KMS-11 (cell line): ENCODE data around the gene HTR1E.

Experiments used
- H2AFZ ChIP-seq: fragments of 200-600 bp; sonication (generic); 2 replicates; pipeline ENCODE4 v1.6.1; 2016; ENCODE audit warnings: antibody characterized with exemption, mixed run types, low read depth
- H3K27ac ChIP-seq: fragments of 200-600 bp; sonication (generic); 2 replicates; pipeline ENCODE4 v1.6.1; 2016; ENCODE audit warnings: mild to moderate bottlenecking, mixed run types
- H3K27me3 ChIP-seq: fragments of 200-600 bp; sonication (generic); 2 replicates; pipeline ENCODE4 v1.6.1; 2017; ENCODE audit warnings: mild to moderate bottlenecking, low read depth, mixed run types, moderate library complexity; ENCODE audit not compliant: insufficient read depth
- H3K36me3 ChIP-seq: fragments of 200-600 bp; sonication (generic); 2 replicates; pipeline ENCODE4 v1.6.1; 2017; ENCODE audit warnings: mild to moderate bottlenecking, mixed run types; ENCODE audit not compliant: insufficient read depth
- H3K4me1 ChIP-seq: fragments of 200-600 bp; sonication (generic); 2 replicates; pipeline ENCODE4 v1.6.1; 2016; ENCODE audit warnings: mild to moderate bottlenecking, low read depth, mixed run types; ENCODE audit not compliant: poor library complexity, severe bottlenecking
- H3K4me2 ChIP-seq: fragments of 200-600 bp; sonication (generic); 2 replicates; pipeline ENCODE4 v1.7.0; 2016; ENCODE audit warnings: mild to moderate bottlenecking, mixed run types
- H3K4me3 ChIP-seq: fragments of 200-600 bp; sonication (generic); IDR thresholded peaks from 2 replicates; pipeline ENCODE4 v1.6.1; 2017; ENCODE audit warnings: low read depth, low read length, mixed read lengths; ENCODE audit not compliant: insufficient read depth
- H3K79me2 ChIP-seq: fragments of 200-600 bp; sonication (generic); 2 replicates; pipeline ENCODE4 v1.6.1; 2016; ENCODE audit warnings: low read depth, mixed run types; ENCODE audit not compliant: insufficient read depth
- H3K9ac ChIP-seq: fragments of 200-600 bp; sonication (generic); 2 replicates; pipeline ENCODE4 v1.6.1; 2016; ENCODE audit warnings: mild to moderate bottlenecking, mixed run types
- H4K20me1 ChIP-seq: fragments of 200-600 bp; sonication (generic); 2 replicates; pipeline ENCODE4 v1.6.1; 2016; ENCODE audit warnings: mild to moderate bottlenecking, mixed run types; ENCODE audit not compliant: insufficient read depth
- TF ChIP-seq, protein P1 (sequence below): fragments of 200-600 bp; sonication (generic); conservative IDR thresholded peaks from 2 replicates; pipeline ENCODE4 v1.6.1; 2017; ENCODE audit warnings: low read depth, mild to moderate bottlenecking, antibody characterized with exemption, low read length, moderate library complexity, mixed read lengths

The HTR1E gene

GRCh38 chr6:86934365-86934764 lies 3.0 kb upstream of the HTR1E start:
- Histone ChIP-seq H3K4me1 (no peaks in the 10 kb centered on the region), H2AFZ (no peak overlapping the region), H3K79me2 (no peaks in the 10 kb centered on the region), H3K4me3 (no peak overlapping the region), H3K4me2 (no peak overlapping the region), H3K9ac (no peak overlapping the region), H3K36me3 (no peaks in the 10 kb centered on the region), H3K27me3 (no peaks in the 10 kb centered on the region), H4K20me1 (no peaks in the 10 kb centered on the region), H3K27ac (no peak overlapping the region)
- TF ChIP-seq, protein P1, sequence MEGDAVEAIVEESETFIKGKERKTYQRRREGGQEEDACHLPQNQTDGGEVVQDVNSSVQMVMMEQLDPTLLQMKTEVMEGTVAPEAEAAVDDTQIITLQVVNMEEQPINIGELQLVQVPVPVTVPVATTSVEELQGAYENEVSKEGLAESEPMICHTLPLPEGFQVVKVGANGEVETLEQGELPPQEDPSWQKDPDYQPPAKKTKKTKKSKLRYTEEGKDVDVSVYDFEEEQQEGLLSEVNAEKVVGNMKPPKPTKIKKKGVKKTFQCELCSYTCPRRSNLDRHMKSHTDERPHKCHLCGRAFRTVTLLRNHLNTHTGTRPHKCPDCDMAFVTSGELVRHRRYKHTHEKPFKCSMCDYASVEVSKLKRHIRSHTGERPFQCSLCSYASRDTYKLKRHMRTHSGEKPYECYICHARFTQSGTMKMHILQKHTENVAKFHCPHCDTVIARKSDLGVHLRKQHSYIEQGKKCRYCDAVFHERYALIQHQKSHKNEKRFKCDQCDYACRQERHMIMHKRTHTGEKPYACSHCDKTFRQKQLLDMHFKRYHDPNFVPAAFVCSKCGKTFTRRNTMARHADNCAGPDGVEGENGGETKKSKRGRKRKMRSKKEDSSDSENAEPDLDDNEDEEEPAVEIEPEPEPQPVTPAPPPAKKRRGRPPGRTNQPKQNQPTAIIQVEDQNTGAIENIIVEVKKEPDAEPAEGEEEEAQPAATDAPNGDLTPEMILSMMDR = no peak

GRCh38 chr6:86936834-86937218 lies 502 bp upstream of the HTR1E start:
- Histone ChIP-seq H3K4me3 (no peak overlapping the region), H4K20me1 (no peaks in the 10 kb centered on the region), H3K27me3 (no peaks in the 10 kb centered on the region), H2AFZ (no peak overlapping the region), H3K4me1 (no peaks in the 10 kb centered on the region), H3K4me2 (no peak overlapping the region), H3K9ac (no peak overlapping the region), H3K27ac (no peak overlapping the region), H3K79me2 (no peaks in the 10 kb centered on the region), H3K36me3 (no peaks in the 10 kb centered on the region)
- TF ChIP-seq, protein P1 = no peak

- Histone ChIP-seq H3K36me3 (no peaks in the 10 kb centered on the region), H3K27me3 (no peaks in the 10 kb centered on the region), H3K27ac (no peak overlapping the region), H3K4me3 (no peak overlapping the region), H3K9ac (no peak overlapping the region), H3K4me1 (no peaks in the 10 kb centered on the region), H3K4me2 (no peak overlapping the region), H2AFZ (no peak overlapping the region), H4K20me1 (no peaks in the 10 kb centered on the region), H3K79me2 (no peaks in the 10 kb centered on the region)
- TF ChIP-seq, protein P1 = no peak
Measured at GRCh38 chr6:86938814-86939213, 1.5 kb downstream of the HTR1E start.

GRCh38 chr6:86941461-86941860 lies 4.1 kb downstream of the HTR1E start:
- H3K79me2 ChIP-seq = no peaks in the 10 kb centered on the region
- H2AFZ ChIP-seq = no peak overlapping the region
- H3K4me3 ChIP-seq = no peak overlapping the region
- no peak overlapping the region for H3K9ac ChIP-seq
- no peaks in the 10 kb centered on the region for H3K27me3 ChIP-seq
- H3K36me3 ChIP-seq = no peaks in the 10 kb centered on the region
- TF ChIP-seq, protein P1 = no peak
- no peak overlapping the region for H3K4me2 ChIP-seq
- no peak overlapping the region for H3K27ac ChIP-seq
- no peaks in the 10 kb centered on the region for H3K4me1 ChIP-seq
- H4K20me1 ChIP-seq = no peaks in the 10 kb centered on the region
